VCaP (cell line): ENCODE data around the gene PRLR.

Experiments
- H3K27ac ChIP-seq: fragments of 450-650 bp; 2 replicates; pipeline ENCODE4 v1.5.1; 2017
- CTCF ChIP-seq: fragments of 450-650 bp; conservative IDR thresholded peaks from 2 replicates; pipeline ENCODE4 v1.5.1; 2017; ENCODE audit warnings: mild to moderate bottlenecking, moderate library complexity

Gene PRLR

GRCh38 chr5:35171078-35171477 lies 59.2 kb downstream of the PRLR start:
- H3K27ac ChIP-seq = no peak overlapping the region
- TF ChIP-seq CTCF = no peak

- TF ChIP-seq CTCF = no peak
- peak overlapping the region; percentile 58; the same call in 1 of the 2 replicates for H3K27ac ChIP-seq
Observed at GRCh38 chr5:35166043-35166442, 64.2 kb downstream of the PRLR start.

- peak overlapping the region; percentile 58 for H3K27ac ChIP-seq
- TF ChIP-seq CTCF = no peak
Observed at GRCh38 chr5:35164860-35165542, 65.3 kb downstream of the PRLR start.

GRCh38 chr5:35163710-35164033 lies 66.6 kb downstream of the PRLR start:
- TF ChIP-seq CTCF = no peak
- H3K27ac ChIP-seq = peak overlapping the region; percentile 58

DNA sequence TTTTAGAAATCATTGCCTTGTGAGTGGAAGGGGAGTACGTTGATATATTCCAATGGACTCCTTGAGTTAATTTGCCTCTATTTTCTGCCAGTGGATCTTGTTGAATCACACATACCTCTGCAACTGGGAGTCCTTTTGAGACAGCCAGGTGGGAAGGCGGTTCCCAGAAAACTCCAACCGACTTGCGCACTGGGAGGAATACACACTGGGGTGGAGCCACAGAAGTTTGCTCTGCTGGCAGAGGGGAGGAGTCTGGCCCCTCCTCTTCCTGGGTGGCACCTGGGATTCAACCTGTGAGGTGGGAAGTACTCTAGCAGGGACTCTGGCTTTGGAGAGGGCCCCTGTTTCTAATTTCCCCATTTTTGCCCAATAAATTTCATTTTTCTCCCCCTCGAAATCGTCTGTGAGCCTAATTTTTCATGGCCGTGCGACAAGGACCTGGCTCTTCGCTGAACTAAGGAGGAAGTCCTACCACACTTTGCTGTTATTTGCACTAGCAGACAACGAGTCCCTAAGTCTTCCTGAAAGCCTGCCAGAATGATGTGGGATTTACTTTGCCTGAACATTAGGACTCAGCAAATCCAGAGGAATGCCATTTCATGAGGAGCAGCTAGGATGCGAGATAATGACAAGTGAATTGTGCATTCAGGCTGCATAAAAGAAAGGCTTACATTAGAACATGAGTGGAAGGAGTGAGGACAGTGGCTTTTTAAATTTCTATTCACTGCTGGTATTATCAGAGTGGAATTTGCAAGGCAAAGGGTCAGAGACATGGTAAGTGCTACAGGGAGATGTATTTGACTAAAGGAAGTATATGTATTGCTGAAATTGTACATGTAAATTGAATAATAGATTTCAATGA lies 67.2 kb downstream of the PRLR start:
- no peak for TF ChIP-seq CTCF

GRCh38 chr5:35161652-35162273 lies 68.5 kb downstream of the PRLR start:
- H3K27ac ChIP-seq = no peak overlapping the region
- TF ChIP-seq CTCF = no peak

More for the DNA sequence above, 67.2 kb downstream of the PRLR start:
- H3K27ac ChIP-seq = peak overlapping the region; percentile 58

DNA sequence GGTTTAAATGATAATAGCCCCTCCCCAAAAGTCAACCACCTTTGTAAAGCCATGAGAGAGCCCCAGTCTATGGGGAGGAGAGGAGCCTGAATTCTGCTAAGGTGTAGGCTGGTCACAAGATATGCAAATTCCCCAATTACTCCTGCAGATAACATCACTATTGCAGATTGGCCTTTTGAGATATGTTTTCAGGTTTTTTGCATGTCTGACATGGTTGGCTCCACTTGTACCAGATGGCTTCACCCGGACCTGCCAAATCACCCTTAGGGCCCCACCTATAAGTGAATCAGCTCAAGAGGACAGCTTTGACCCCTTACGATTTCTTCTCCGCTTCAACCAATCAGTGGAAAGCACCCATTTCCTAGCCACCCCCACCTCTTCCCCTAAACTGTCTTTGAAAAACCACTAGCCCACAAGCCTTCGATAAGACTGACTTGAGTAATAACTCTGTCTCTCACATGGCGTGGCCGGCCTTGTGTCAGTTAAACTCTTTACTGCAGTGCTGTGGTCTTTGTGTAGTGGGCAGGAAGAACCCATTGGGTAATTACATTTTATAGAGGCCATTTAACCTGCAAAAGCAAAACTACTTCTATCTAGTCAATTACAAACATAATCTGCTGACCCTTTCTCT lies 69.7 kb downstream of the PRLR start:
- H3K27ac ChIP-seq = no peak overlapping the region
- no peak for TF ChIP-seq CTCF
